Epithelial cell of esophagus (primary cell): ENCODE results near the gene RPE65.

ENCODE experiments used
- DNase-seq: peaks from one replicate; pipeline ENCODE4 v3.0.0; 2010; ENCODE audit warnings: low read depth
- H3K4me3 ChIP-seq: 2 replicates; pipeline ENCODE4 v1.5.1; 2011; ENCODE audit warnings: mild to moderate bottlenecking, low read length, control low read depth
- TF ChIP-seq, protein P1 (sequence below): IDR thresholded peaks from 2 replicates; pipeline ENCODE4 v1.5.1; 2011; ENCODE audit warnings: low read depth, mild to moderate bottlenecking, low read length, control low read depth, inconsistent platforms; ENCODE audit not compliant: insufficient read depth; ENCODE audit errors: missing control alignments

Gene RPE65

GRCh38 chr1:68454534-68454933 lies 4.8 kb upstream of the RPE65 start:
- TF ChIP-seq, protein P1, sequence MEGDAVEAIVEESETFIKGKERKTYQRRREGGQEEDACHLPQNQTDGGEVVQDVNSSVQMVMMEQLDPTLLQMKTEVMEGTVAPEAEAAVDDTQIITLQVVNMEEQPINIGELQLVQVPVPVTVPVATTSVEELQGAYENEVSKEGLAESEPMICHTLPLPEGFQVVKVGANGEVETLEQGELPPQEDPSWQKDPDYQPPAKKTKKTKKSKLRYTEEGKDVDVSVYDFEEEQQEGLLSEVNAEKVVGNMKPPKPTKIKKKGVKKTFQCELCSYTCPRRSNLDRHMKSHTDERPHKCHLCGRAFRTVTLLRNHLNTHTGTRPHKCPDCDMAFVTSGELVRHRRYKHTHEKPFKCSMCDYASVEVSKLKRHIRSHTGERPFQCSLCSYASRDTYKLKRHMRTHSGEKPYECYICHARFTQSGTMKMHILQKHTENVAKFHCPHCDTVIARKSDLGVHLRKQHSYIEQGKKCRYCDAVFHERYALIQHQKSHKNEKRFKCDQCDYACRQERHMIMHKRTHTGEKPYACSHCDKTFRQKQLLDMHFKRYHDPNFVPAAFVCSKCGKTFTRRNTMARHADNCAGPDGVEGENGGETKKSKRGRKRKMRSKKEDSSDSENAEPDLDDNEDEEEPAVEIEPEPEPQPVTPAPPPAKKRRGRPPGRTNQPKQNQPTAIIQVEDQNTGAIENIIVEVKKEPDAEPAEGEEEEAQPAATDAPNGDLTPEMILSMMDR: peak; percentile 61
- H3K4me3 ChIP-seq: no peak overlapping the region
- DNase-seq: peak; percentile 56

DNA sequence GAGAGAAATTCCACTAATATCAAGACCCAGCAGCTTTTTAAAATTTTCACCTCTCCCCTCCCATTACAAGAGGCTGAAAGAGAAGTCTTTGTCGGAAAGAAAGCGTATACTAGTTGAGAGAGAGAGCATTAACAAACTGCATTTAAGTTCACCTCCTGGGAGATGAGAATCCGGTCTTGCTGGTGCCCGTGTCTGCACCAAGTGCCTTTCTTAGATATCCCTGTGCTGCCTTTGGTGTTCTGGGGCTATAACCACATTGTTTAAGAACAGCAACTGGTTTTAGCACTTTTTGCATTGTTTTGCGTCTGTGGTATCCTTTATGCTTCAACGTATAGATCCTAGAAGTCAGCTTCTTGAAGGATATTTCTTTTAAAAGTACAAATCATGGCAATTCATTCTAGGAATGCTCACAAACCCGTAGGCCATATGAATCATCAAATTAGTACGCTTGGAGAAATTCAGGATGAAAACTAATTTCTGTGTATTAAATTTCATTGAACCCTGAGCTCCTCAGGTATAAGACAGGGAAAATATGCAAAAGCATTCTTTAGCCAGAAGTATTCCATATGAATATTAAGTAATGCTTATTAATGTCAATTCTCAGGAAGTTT lies 3.4 kb upstream of the RPE65 start:
- H3K4me3 ChIP-seq: no peak overlapping the region
- TF ChIP-seq, protein P1: no peak
- peak; percentile 52 for DNase-seq

- no peak for DNase-seq
- no peak overlapping the region for H3K4me3 ChIP-seq
- TF ChIP-seq, protein P1: no peak
Measured at GRCh38 chr1:68448365-68448764, 1.4 kb downstream of the RPE65 start.

GRCh38 chr1:68445709-68446108 lies 4.0 kb downstream of the RPE65 start:
- DNase-seq: no peak
- H3K4me3 ChIP-seq: no peak overlapping the region
- TF ChIP-seq, protein P1: no peak

DNA sequence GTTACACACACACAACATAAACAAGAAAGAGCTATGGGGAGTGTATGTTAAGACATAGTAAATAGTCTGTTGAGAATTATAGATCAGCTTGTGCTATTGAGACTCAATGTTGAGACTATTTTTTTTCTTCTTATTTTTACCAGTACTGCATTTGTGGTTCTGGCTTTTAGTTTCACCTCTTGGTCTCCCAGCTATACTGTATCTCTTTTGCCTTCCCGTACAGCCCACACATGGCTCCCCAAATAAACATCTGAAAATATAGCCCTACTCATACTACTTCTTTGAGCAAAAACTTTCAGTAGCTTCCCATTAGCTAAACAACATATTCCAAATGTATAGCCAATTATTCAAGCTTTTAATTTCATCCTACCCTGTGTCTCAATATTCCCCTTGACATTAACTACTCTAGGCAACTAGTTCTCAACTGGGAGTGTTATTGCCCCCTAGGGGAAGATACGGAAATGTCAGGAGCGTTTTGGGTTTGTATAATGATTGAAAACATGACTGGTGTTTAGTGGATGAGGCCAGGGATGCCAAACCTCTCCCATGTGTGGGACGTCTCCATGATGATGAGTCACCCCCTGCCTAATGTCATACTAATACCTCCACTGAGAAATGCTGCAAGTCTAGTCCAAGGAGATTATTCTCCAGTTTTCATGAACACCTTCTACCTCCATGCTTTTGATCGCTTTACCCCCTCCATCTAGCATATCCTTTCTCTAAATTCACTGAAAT lies 6.8 kb downstream of the RPE65 start:
- no peak overlapping the region for H3K4me3 ChIP-seq
- DNase-seq: peak; percentile 88
- TF ChIP-seq, protein P1: peak; percentile 78

- H3K4me3 ChIP-seq: no peak overlapping the region
- TF ChIP-seq, protein P1: no peak
Measured at GRCh38 chr1:68442006-68442405, 7.7 kb downstream of the RPE65 start.

More at GRCh38 chr1:68442006-68442405, 7.7 kb downstream of the RPE65 start:
- DNase-seq: no peak
